Measurements from ENCODE around the gene SETDB1. TPM values are rescaled to one million over a fixed set of nuclear protein-coding genes. Genes with fewer than 3 reads are reported as not detected.

Gene SETDB1
- total and polyA plus RNA-seq, 2 of the 8 experiments (the other 6 are each of a cell fraction or from before 2014, with no cell fraction given) = 27.5 to 48.8 TPM

DNA sequence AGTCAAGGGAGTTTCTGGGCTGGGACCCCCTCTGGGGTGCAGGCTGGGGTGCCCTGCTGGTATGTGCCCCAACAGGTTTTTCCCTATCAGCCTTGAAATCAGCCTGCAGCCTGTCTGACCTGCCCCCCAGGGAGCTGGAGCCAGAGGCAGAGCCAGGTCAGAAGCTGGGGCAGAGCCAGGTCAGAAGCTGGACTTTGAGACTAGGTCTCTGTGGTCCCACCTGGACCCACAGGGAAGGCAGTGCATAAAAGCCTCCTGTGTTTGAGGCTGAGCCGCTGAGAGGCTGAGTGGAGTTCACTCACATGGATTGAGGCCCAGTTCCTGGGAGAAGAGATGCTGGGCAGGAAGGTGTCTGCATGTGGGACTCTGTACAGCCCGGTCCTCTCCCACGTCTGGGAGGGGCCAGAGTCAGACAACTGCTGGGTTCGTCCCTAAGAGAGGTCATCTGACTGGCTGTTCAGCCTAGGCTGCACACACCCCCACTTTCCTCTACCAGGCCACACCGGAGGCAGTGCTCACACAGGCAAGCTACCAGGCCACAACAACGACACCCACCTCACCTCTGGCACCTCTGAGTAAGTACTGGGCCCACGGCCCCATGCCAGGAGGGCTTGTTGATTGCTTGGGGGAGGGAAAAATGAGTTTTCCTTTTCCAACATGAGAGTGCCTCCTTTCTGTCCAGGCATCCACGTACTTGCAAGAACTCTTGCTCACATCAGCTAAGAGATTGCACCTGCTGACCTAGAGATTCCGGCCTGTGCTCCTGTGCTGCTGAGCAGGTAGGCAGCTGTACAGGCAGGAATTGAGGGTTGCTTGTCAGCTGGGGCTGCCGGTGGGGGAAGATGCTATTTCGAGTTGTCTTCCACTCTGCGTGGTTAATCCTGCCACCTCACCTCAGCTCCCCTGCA, 55.9 kb downstream of the SETDB1 start, which contains the start of gene ANXA9 (continued):
- TF ChIP-seq YY1 (IDR thresholded peaks at IDR 0.05; ENCODE audit: low read depth, low read length) (no peak), CEBPB (IDR thresholded peaks at IDR 0.05; ENCODE audit: low read depth, low read length) (no peak), CTBP2 (IDR thresholded peaks at IDR 0.05; ENCODE audit: borderline replicate concordance, insufficient read depth, insufficient read length, low read length) (peak; percentile 60)

All from H1 (cell line).